H1 (cell line): Measurements from ENCODE around the gene CNIH3. TPM values are rescaled to one million over a fixed set of nuclear protein-coding genes. Genes with fewer than 3 reads are reported as not detected.

Source experiments
- CTCF ChIA-PET: fragments of 300-600 bp; sonication (Branson Sonifier 250); formaldehyde crosslinking; loops from one replicate; lab custom pipeline; 2021; ENCODE audit not compliant: partially characterized antibody; lab: Charles Lee
- POLR2A ChIA-PET: fragments of 300-600 bp; sonication (Branson Sonifier 250); formaldehyde crosslinking; loops from one replicate; lab custom pipeline; 2021; ENCODE audit warnings: inconsistent platforms; ENCODE audit not compliant: partially characterized antibody; lab: Charles Lee
- DNase-seq, 2 experiments: peaks; one replicate each; pipeline versions ENCODE4 v3.0.0 to v3.0.0-alpha.2; 2010 to 2022; ENCODE audit warnings: low spot score in 2 of 2, low read depth in 1 of 2, mixed read lengths in 1 of 2
- FAIRE-seq: peaks from 2 replicates; lab custom pipeline; 2011; peaks lifted over from hg19 to GRCh38; lab: Jason Lieb, UNC
- H2AFZ ChIP-seq: 2 replicates; pipeline ENCODE4 v1.8.1; 2012; ENCODE audit warnings: low read length, inconsistent platforms
- H2AK5ac ChIP-seq: 2 replicates; pipeline ENCODE4 v1.6.1; 2013; ENCODE audit warnings: low read depth, low read length
- H2BK120ac ChIP-seq: replicated peaks from 2 replicates; pipeline ENCODE3; 2013; ENCODE audit warnings: low read depth, low read length, inconsistent platforms
- H2BK12ac ChIP-seq: 2 replicates; pipeline ENCODE4 v1.6.1; 2013; ENCODE audit warnings: low read depth, low read length
- H2BK15ac ChIP-seq: 2 replicates; pipeline ENCODE4 v1.6.1; 2013; ENCODE audit warnings: low read length
- H2BK20ac ChIP-seq: 2 replicates; pipeline ENCODE4 v1.6.1; 2013; ENCODE audit warnings: low read length
- H2BK5ac ChIP-seq: 2 replicates; pipeline ENCODE4 v1.6.1; 2013; ENCODE audit warnings: low read depth, low read length
- H3K14ac ChIP-seq: 2 replicates; pipeline ENCODE4 v1.6.1; 2013; ENCODE audit warnings: inconsistent platforms; ENCODE audit not compliant: insufficient read length
- H3K18ac ChIP-seq: 2 replicates; pipeline ENCODE4 v1.6.1; 2013; ENCODE audit warnings: low read length; ENCODE audit errors: extremely low read depth
- H3K23ac ChIP-seq: 2 replicates; pipeline ENCODE4 v1.6.1; 2013; ENCODE audit warnings: inconsistent platforms; ENCODE audit not compliant: insufficient read length
- H3K23me2 ChIP-seq: 2 replicates; pipeline ENCODE4 v1.6.1; 2013; ENCODE audit warnings: low read depth, low read length
- H3K27ac ChIP-seq: 2 replicates; pipeline ENCODE4 v1.6.1; 2011; ENCODE audit warnings: low read depth, low read length, inconsistent platforms
- H3K27me3 ChIP-seq, 4 experiments: replicated peaks in 1 of 4; 1 replicate in 1 of 4; 2 replicates in 3 of 4; pipeline versions ENCODE4 v1.6.1 to v1.8.1; 2011 to 2013; ENCODE audit warnings: low read length in 3 of 4, mild to moderate bottlenecking in 3 of 4, inconsistent platforms in 2 of 4, mixed read lengths in 2 of 4, moderate library complexity in 1 of 4; ENCODE audit not compliant: control insufficient read depth in 3 of 4, insufficient read depth in 3 of 4; ENCODE audit errors: extremely low read depth in 1 of 4
- H3K36me3 ChIP-seq, 4 experiments: 2 replicates each; pipeline versions ENCODE4 v1.6.1 to v1.8.1; 2011 to 2013; ENCODE audit warnings: mild to moderate bottlenecking in 4 of 4, low read length in 3 of 4, moderate library complexity in 2 of 4, control low read depth in 1 of 4, inconsistent platforms in 1 of 4; ENCODE audit not compliant: insufficient read depth in 4 of 4, control insufficient read depth in 2 of 4
- H3K4ac ChIP-seq: replicated peaks from 2 replicates; pipeline ENCODE3; 2013; ENCODE audit warnings: low read length, low read depth, mixed read lengths, inconsistent platforms; ENCODE audit not compliant: insufficient read length
- H3K4me1 ChIP-seq, 4 experiments: replicated peaks in 1 of 4; 1 replicate in 1 of 4; 2 replicates in 3 of 4; pipeline versions ENCODE4 v1.6.1 to v1.8.1; 2011 to 2013; ENCODE audit warnings: low read length in 3 of 4, inconsistent platforms in 2 of 4, mixed read lengths in 1 of 4; ENCODE audit not compliant: insufficient read depth in 4 of 4, control insufficient read depth in 3 of 4
- H3K4me2 ChIP-seq, 2 experiments: 2 replicates each; pipeline versions ENCODE4 v1.6.1 to v1.8.1; 2011 to 2013; ENCODE audit warnings: low read depth in 2 of 2, low read length in 2 of 2, control low read depth in 1 of 2, inconsistent platforms in 1 of 2, mild to moderate bottlenecking in 1 of 2; ENCODE audit not compliant: insufficient read depth in 1 of 2
- H3K4me3 ChIP-seq, 4 experiments: fragments of 200-600, 300-600 bp in 1 of 4; sonication (generic), shearing (Covaris generic), sonication (Bioruptor Twin) in 1 of 4; 2 replicates each; pipeline versions ENCODE4 v1.5.1 to v1.8.1; 2011 to 2016; ENCODE audit warnings: low read length in 4 of 4, low read depth in 3 of 4, control low read depth in 2 of 4, inconsistent platforms in 2 of 4, mild to moderate bottlenecking in 2 of 4, mixed read lengths in 1 of 4, moderate library complexity in 1 of 4; ENCODE audit not compliant: insufficient read depth in 2 of 4; ENCODE audit errors: extremely low read depth in 1 of 4
- H3K56ac ChIP-seq: replicated peaks from 2 replicates; pipeline ENCODE3; 2013; ENCODE audit warnings: low read depth, mild to moderate bottlenecking, mixed read lengths, low read length, inconsistent platforms; ENCODE audit not compliant: insufficient read length
- H3K79me1 ChIP-seq: 2 replicates; pipeline ENCODE4 v1.6.1; 2013; ENCODE audit warnings: low read depth, low read length, control low read depth
- H3K79me2 ChIP-seq, 2 experiments: 2 replicates each; pipeline versions ENCODE4 v1.6.1 to v1.8.1; 2012 to 2013; ENCODE audit warnings: low read length in 2 of 2, mild to moderate bottlenecking in 2 of 2, inconsistent platforms in 1 of 2; ENCODE audit not compliant: insufficient read depth in 2 of 2, control insufficient read depth in 1 of 2
- H3K9ac ChIP-seq, 4 experiments: replicated peaks in 1 of 4; 1 replicate in 1 of 4; 2 replicates in 3 of 4; pipeline versions ENCODE4 v1.6.1 to v1.8.1; 2011 to 2013; ENCODE audit warnings: low read depth in 3 of 4, low read length in 3 of 4, control low read depth in 2 of 4, mild to moderate bottlenecking in 2 of 4, moderate library complexity in 2 of 4, inconsistent platforms in 1 of 4; ENCODE audit errors: extremely low read depth in 1 of 4
- H3K9me3 ChIP-seq, 2 experiments: 2 replicates each; pipeline versions ENCODE4 v1.6.1 to v1.8.1; 2012 to 2013; ENCODE audit warnings: mild to moderate bottlenecking in 2 of 2, moderate library complexity in 2 of 2, control low read depth in 1 of 2, inconsistent platforms in 1 of 2, low read depth in 1 of 2, low read length in 1 of 2, mixed read lengths in 1 of 2; ENCODE audit not compliant: insufficient read depth in 2 of 2
- H4K20me1 ChIP-seq, 2 experiments: replicated peaks in 1 of 2; 2 replicates each; pipeline versions ENCODE3 to v1.8.1; 2011 to 2013; ENCODE audit warnings: inconsistent platforms in 2 of 2, low read length in 2 of 2, mild to moderate bottlenecking in 1 of 2; ENCODE audit not compliant: insufficient read depth in 2 of 2, control insufficient read depth in 1 of 2
- H4K5ac ChIP-seq: 2 replicates; pipeline ENCODE4 v1.6.1; 2013; ENCODE audit warnings: low read length, low read depth, mixed read lengths, inconsistent platforms; ENCODE audit not compliant: insufficient read length
- H4K8ac ChIP-seq: 2 replicates; pipeline ENCODE4 v1.8.0; 2013; ENCODE audit warnings: mild to moderate bottlenecking, moderate library complexity, low read length, inconsistent platforms; ENCODE audit not compliant: insufficient read depth; ENCODE audit errors: extremely low read depth
- H4K91ac ChIP-seq: replicated peaks from 2 replicates; pipeline ENCODE3; 2013; ENCODE audit warnings: low read length, mixed read lengths, inconsistent platforms; ENCODE audit not compliant: insufficient read length
- WGBS, 2 experiments: shearing (Covaris generic) in 1 of 2; methylation state at CpG; one replicate each; pipeline versions ENCODE4 v1.1.6 to v1.1.7; 2013 to 2015; ENCODE audit warnings: low lambda C conversion rate in 2 of 2, mixed read lengths in 2 of 2, inconsistent platforms in 1 of 2, low coverage in 1 of 2, missing lambda C conversion rate in 1 of 2; ENCODE audit not compliant: insufficient replicate concordance in 2 of 2, insufficient coverage in 1 of 2, insufficient read length in 1 of 2; ENCODE audit errors: extremely low coverage in 1 of 2, missing lambda C conversion rate in 1 of 2; 5-methylcytosine and 5-hydroxymethylcytosine counted together
- polyA plus RNA-seq, 7 experiments: library from polyadenylated mRNA; depleted of rRNA in 3 of 7; stranded (reverse) in 5 of 7; unstranded in 2 of 7; fragments of >200 nt in 5 of 7; fragments of 200-250 nt in 2 of 7; gene quantifications; 1 replicate in 5 of 7; 2 replicates in 1 of 7; 4 replicates in 1 of 7; pipeline versions ENCODE4 v1.2.1 to v1.2.3, GENCODE V29; 2011 to 2013; ENCODE audit warnings: missing spikeins in 2 of 7, mixed read lengths in 2 of 7
- total RNA-seq: library from RNA; stranded (reverse); fragmentation: NEBNext Ultra II Directional; extraction: Animal tissue kit (Norgen Biotek cat#: 25700); gene quantifications from 2 replicates; pipeline ENCODE4 v1.2.1, GENCODE V29; 2021

Gene CNIH3
- total and polyA plus RNA-seq, 2 of the 8 experiments (the other 6 are each of a cell fraction or from before 2014, with no cell fraction given): 3.7 to 5.6 TPM

DNA sequence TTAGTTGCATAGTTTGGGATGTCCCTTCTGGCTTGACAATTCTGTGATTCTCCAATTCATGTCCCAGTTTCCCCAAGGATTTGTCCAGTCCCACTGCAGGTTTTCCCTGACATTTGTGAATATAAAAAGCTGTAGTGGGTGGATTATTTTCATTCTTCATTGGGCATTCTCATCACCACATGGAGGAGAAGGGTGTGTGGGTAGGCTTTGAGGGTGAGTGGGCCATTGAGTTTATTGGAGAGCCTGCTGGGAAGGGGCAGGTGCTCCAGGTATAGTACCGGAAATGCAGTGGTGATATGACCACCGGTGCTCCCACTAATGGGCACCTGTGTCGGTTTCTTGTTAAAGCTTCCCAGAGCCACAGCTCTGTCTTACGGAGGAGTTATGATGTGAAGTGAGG is 74.5 kb downstream of the CNIH3 start:
- Histone ChIP-seq H3K36me3 (no peaks in the 10 kb centered on the region), H3K18ac (no peak overlapping the region), H3K23ac (no peak overlapping the region), H3K4ac (no peak overlapping the region), H3K56ac (no peak overlapping the region), H2BK20ac (no peak overlapping the region), H3K79me1 (no peaks in the 10 kb centered on the region), H2BK15ac (no peak overlapping the region), H3K79me2 (no peaks in the 10 kb centered on the region), H2BK12ac (no peak overlapping the region), H3K9ac (no peak overlapping the region), H2BK5ac (no peak overlapping the region), H4K91ac (no peak overlapping the region), H3K4me3 (no peak overlapping the region), H3K9me3 (no peaks in the 10 kb centered on the region), H3K27me3 (no peaks in the 10 kb centered on the region; a peak in 1 of 7 replicates), H3K4me2 (no peak overlapping the region), H3K23me2 (no peaks in the 10 kb centered on the region), H2AFZ (no peak overlapping the region), H3K4me1 (no peaks in the 10 kb centered on the region), H2BK120ac (no peak overlapping the region), H4K8ac (no peak overlapping the region), H3K14ac (no peak overlapping the region), H2AK5ac (no peak overlapping the region), H4K20me1 (no peaks in the 10 kb centered on the region), H3K27ac (no peak overlapping the region; the same call in 1 of the 2 replicates), H4K5ac (no peak overlapping the region)
- DNase-seq (no peak), FAIRE-seq (no peak)
- CTCF ChIA-PET: interaction anchor here (0.7 to 1.4 kb wide), 2 partner anchors 11 to 204 kb away, joined by 3 read pairs; no protein-coding TSS in a partner anchor
- POLR2A ChIA-PET: interaction anchor here (0.6 kb wide), 1 partner anchor 14 kb away, joined by 3 read pairs; no protein-coding TSS in a partner anchor
- WGBS, 2 experiments: 88% methylated on average over 4 of the region's 4 CpGs; no CpG with 5 or more reads in 1 of the 2 experiments
